HepG2 (cell line): ENCODE data around the gene PRR5L. TPM values are rescaled to one million over a fixed set of nuclear protein-coding genes. Genes with fewer than 3 reads are reported as not detected.

Experiments used
- ATAC-seq: fragments of 200-7000 bp; cut with Tn5 transposase; 3 replicates; pipeline ENCODE4 v1.9.1; 2020; ENCODE audit warnings: mild to moderate bottlenecking, moderate library complexity
- BruUV-seq: library from RNA; stranded (reverse); fragments of 400-500 nt; replicated peaks from 2 replicates; lab custom pipeline; 2021; lab: Mats Ljungman, UMichigan
- CTCF ChIA-PET: fragments of 300-600 bp; formaldehyde crosslinking; extraction: SDS; loops from one replicate; lab custom pipeline; 2021; ENCODE audit warnings: low total read pairs, inconsistent platforms, low intra/inter-chr PET ratio; lab: Yijun Ruan, JAX
- POLR2A ChIA-PET: fragments of 350-600 bp; sonication (Branson Sonifier 250); formaldehyde crosslinking; loops from one replicate; lab custom pipeline; 2020; ENCODE audit warnings: antibody characterized with exemption, inconsistent platforms; lab: Yijun Ruan, JAX
- DNase-seq: peaks from one replicate; pipeline ENCODE4 v3.0.0-alpha.2; 2015; ENCODE audit warnings: low spot score
- FAIRE-seq: peaks from 3 replicates; lab custom pipeline; 2011; peaks lifted over from hg19 to GRCh38; lab: Jason Lieb, UNC
- H2AFZ ChIP-seq: one replicate; pipeline ENCODE4 v1.6.1; 2011; ENCODE audit warnings: low read length, inconsistent platforms
- H3K27ac ChIP-seq: fragments of 300-600 bp; 3 replicates; pipeline ENCODE4 v1.8.0; 2011; ENCODE audit warnings: mixed run types, mild to moderate bottlenecking, mixed read lengths, low read length, inconsistent platforms; ENCODE audit not compliant: insufficient read depth; ENCODE audit errors: extremely low read length
- H3K27me3 ChIP-seq, 2 experiments: fragments of 200-600 bp in 1 of 2; 2 replicates in 1 of 2; 3 replicates in 1 of 2; pipeline versions ENCODE4 v1.6.0 to v1.8.0; 2011; ENCODE audit warnings: low read length in 2 of 2, mild to moderate bottlenecking in 2 of 2, moderate library complexity in 2 of 2, inconsistent platforms in 1 of 2; ENCODE audit not compliant: insufficient read depth in 2 of 2, control insufficient read depth in 1 of 2
- H3K36me3 ChIP-seq, 2 experiments: fragments of 200-600 bp in 1 of 2; replicated peaks in 1 of 2; 2 replicates in 1 of 2; 3 replicates in 1 of 2; pipeline versions ENCODE4 v1.5.1 to v1.8.0; 2011; ENCODE audit warnings: low read length in 2 of 2, inconsistent platforms in 1 of 2; ENCODE audit not compliant: insufficient read depth in 2 of 2, control insufficient read depth in 1 of 2
- H3K4me1 ChIP-seq: 2 replicates; pipeline ENCODE4 v1.5.1; 2012; ENCODE audit warnings: low read length, inconsistent platforms; ENCODE audit not compliant: insufficient read depth
- H3K4me2 ChIP-seq: 2 replicates; pipeline ENCODE4 v1.6.0; 2011; ENCODE audit warnings: low read depth, low read length, inconsistent platforms
- H3K4me3 ChIP-seq, 3 experiments: fragments of 200-600 bp in 1 of 3; sonication (generic), shearing (Covaris generic) in 1 of 3; replicated peaks in 1 of 3; 2 replicates each; pipeline ENCODE4 v1.5.1; 2011 to 2016; ENCODE audit warnings: low read length in 3 of 3, inconsistent platforms in 2 of 3, low read depth in 2 of 3, mild to moderate bottlenecking in 2 of 3, control low read depth in 1 of 3, mixed read lengths in 1 of 3; ENCODE audit not compliant: insufficient read depth in 1 of 3
- H3K79me2 ChIP-seq: one replicate; pipeline ENCODE4 v1.6.1; 2011; ENCODE audit warnings: low read length, inconsistent platforms; ENCODE audit not compliant: insufficient read depth
- H3K9ac ChIP-seq: 2 replicates; pipeline ENCODE4 v1.6.0; 2011; ENCODE audit warnings: mild to moderate bottlenecking, low read depth, low read length, inconsistent platforms; ENCODE audit not compliant: insufficient read depth
- H3K9me3 ChIP-seq: 2 replicates; pipeline ENCODE4 v1.5.1; 2012; ENCODE audit warnings: mild to moderate bottlenecking, low read length
- H4K20me1 ChIP-seq: 2 replicates; pipeline ENCODE4 v1.6.0; 2011; ENCODE audit warnings: inconsistent platforms, mild to moderate bottlenecking, low read length, moderate library complexity; ENCODE audit not compliant: insufficient read depth
- AHDC1 ChIP-seq: sonication (generic); formaldehyde crosslinking; IDR thresholded peaks from 2 replicates; pipeline ENCODE4 v1.5.1; 2020; ENCODE audit warnings: mild to moderate bottlenecking, missing genetic modification reagents, borderline replicate concordance
- DDIT3 ChIP-seq: sonication (generic); formaldehyde crosslinking; IDR thresholded peaks from 2 replicates; pipeline ENCODE4 v1.4.0; 2020; ENCODE audit warnings: mild to moderate bottlenecking, missing genetic modification reagents
- SAP130 ChIP-seq: IDR thresholded peaks from 2 replicates; pipeline ENCODE4 v1.6.1; 2016; ENCODE audit warnings: low read depth
- SRSF9 ChIP-seq: fragments of 200-400 bp; formaldehyde crosslinking; IDR thresholded peaks from 2 replicates; pipeline ENCODE4 v1.6.1; 2018; ENCODE audit warnings: borderline replicate concordance, mild to moderate bottlenecking, low read depth, low read length; ENCODE audit not compliant: insufficient read depth, poor library complexity, severe bottlenecking
- TGIF2 ChIP-seq: IDR thresholded peaks from 2 replicates; pipeline ENCODE4 v1.6.1; 2016; ENCODE audit warnings: control low read depth, missing compliant biosample characterization
- ZBTB4 ChIP-seq: sonication (generic); formaldehyde crosslinking; IDR thresholded peaks from 2 replicates; pipeline ENCODE4 v1.4.0; 2020; ENCODE audit warnings: missing genetic modification reagents, mild to moderate bottlenecking, borderline replicate concordance
- ZNF20 ChIP-seq: sonication (generic); formaldehyde crosslinking; IDR thresholded peaks from 2 replicates; pipeline ENCODE4 v1.4.0; 2020; ENCODE audit warnings: mild to moderate bottlenecking, moderate library complexity, missing genetic modification reagents
- ZNF678 ChIP-seq: sonication (generic); formaldehyde crosslinking; IDR thresholded peaks from 2 replicates; pipeline ENCODE4 v1.4.0; 2020; ENCODE audit warnings: mild to moderate bottlenecking, missing genetic modification reagents
- WGBS: methylation state at CpG from one replicate; pipeline ENCODE4 v1.1.6; 2017; ENCODE audit warnings: low lambda C conversion rate; 5-methylcytosine and 5-hydroxymethylcytosine counted together
- in situ Hi-C: cut with HindIII; loops from 2 replicates; pipeline ENCODE4 v1.10.0; 2017; ENCODE audit warnings: low pct_unique_long_range_greater_than_20kb; ENCODE audit not compliant: extremely low pct_ligation_motif_present
- intact Hi-C: fragments of 100-400 bp; cut with micrococcal nuclease; formaldehyde crosslinking; loops from one replicate; pipeline ENCODE4 v1.10.0; 2022; ENCODE audit not compliant: unreplicated experiment
- polyA plus RNA-seq, 8 experiments: library from polyadenylated mRNA; depleted of rRNA in 3 of 8; stranded (reverse) in 7 of 8; unstranded in 1 of 8; fragments of >200 nt; fragmentation: Illumina TruSeq in 4 of 8; extraction: Trizol in 4 of 8; gene quantifications; 2 replicates each; pipeline versions ENCODE4 v1.2.1 to v1.2.3, GENCODE V29; 2011 to 2016; ENCODE audit warnings: low read depth in 4 of 8, missing spikeins in 1 of 8, mixed read lengths in 1 of 8; ENCODE audit not compliant: insufficient read depth in 1 of 8
- total RNA-seq, 5 experiments: library from RNA; depleted of rRNA; stranded (reverse); fragments of >200 nt; fragmentation: Illumina TruSeq; extraction: Trizol; gene quantifications; 2 replicates each; pipeline ENCODE4 v1.2.3, GENCODE V29; 2016; ENCODE audit warnings: low read depth in 1 of 5

PRR5L gene
- total and polyA plus RNA-seq, 2 of the 13 experiments (the other 11 are each of a cell fraction or from before 2014, with no cell fraction given) = 0.16 TPM; not detected in 1

GRCh38 chr11:36313750-36314433 lies 17.8 kb downstream of the PRR5L start:
- H3K4me2 ChIP-seq = no peak overlapping the region
- no peak overlapping the region for H3K4me3 ChIP-seq
- no peaks in the 10 kb centered on the region for H3K36me3 ChIP-seq
- H2AFZ ChIP-seq = no peak overlapping the region
- BruUV-seq = no TSS peak
- POLR2A ChIA-PET = no interaction called here
- DNase-seq (no peak), FAIRE-seq (no peak), ATAC-seq (no peak)
- H3K27me3 ChIP-seq = peaks cover 0 to 19% of the 10 kb centered on the region in 2 experiments; a peak in 2 of 5 replicates
- no peak for TF ChIP-seq DDIT3 (CRISPR knock-in tag)
- WGBS = 11% methylated on average over 3 of the region's 3 CpGs
- intact Hi-C loops = no loop called here
- CTCF ChIA-PET = no interaction called here
- H3K27ac ChIP-seq = no peak overlapping the region
- no peaks in the 10 kb centered on the region for H3K4me1 ChIP-seq
- H4K20me1 ChIP-seq = no peaks in the 10 kb centered on the region
- H3K79me2 ChIP-seq = no peaks in the 10 kb centered on the region
- no peaks in the 10 kb centered on the region for H3K9me3 ChIP-seq
- in situ Hi-C loops = no loop called here
- H3K9ac ChIP-seq = no peak overlapping the region

- Histone ChIP-seq H3K36me3 (no peaks in the 10 kb centered on the region), H2AFZ (no peak overlapping the region), H3K27ac (no peak overlapping the region), H3K79me2 (no peaks in the 10 kb centered on the region), H3K9ac (no peak overlapping the region), H3K4me1 (no peaks in the 10 kb centered on the region), H4K20me1 (no peaks in the 10 kb centered on the region), H3K9me3 (no peaks in the 10 kb centered on the region), H3K4me3 (no peak overlapping the region), H3K27me3 (peaks cover 1 to 19% of the 10 kb centered on the region in 2 experiments; a peak in 2 of 5 replicates), H3K4me2 (no peak overlapping the region)
- in situ Hi-C loops (no loop called here), intact Hi-C loops (no loop called here)
- WGBS = 43% methylated on average over 6 of the region's 6 CpGs
- FAIRE-seq (no peak), DNase-seq (no peak), ATAC-seq (no peak)
- POLR2A ChIA-PET = no interaction called here
- no TSS peak for BruUV-seq
- CTCF ChIA-PET = no interaction called here
- TF ChIP-seq SAP130 (no peak), ZNF20 (no peak), ZBTB4 (CRISPR knock-in tag) (no peak), SRSF9 (no peak), TGIF2 (CRISPR knock-in tag) (no peak), ZNF678 (CRISPR knock-in tag) (no peak), AHDC1 (CRISPR knock-in tag) (no peak)
Observed at GRCh38 chr11:36314434-36314767, 18.3 kb downstream of the PRR5L start.
